ENCODE data around the gene SLC17A8.

The SLC17A8 gene

GRCh38 chr12:100371146-100371545, 14.3 kb downstream of the SLC17A8 start:
- DNase-seq (ENCODE audit: low read depth), result no peak

DNA sequence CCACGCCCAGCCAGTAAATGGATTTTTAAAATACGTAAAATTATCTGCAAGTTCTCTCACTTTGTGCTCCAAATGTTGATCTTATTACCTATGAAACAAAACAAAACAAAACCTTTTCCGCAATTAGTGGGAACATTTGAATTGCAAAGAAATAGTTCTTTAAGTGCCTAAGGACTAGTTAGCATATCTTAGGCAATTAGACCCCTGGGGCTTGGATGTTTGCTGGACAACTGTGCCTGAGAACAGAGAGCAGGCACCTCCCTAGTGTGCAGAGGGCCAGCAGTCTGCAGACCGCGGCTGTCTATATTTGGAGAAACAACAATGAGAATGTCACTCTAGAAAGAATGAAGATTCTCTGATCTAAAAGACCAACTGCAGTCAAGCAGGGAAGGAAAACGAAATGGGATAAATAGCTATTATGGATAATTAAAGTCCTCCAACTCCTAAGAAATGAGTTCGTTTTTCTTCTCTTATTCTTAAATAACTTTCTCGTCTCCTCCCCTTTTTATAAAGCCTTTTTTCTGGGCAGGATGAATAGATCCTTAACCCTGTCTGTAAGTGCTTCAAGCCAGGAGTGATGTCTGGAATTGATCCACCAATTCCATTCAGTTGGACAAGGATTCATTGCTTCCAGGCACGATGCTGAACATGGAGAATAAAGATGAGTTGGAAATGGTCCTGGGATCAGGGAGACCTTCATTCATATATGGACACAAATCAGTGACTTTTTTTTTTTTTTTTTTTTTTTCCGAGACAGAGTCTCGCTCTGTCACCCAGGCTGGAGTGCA, 16.2 kb downstream of the SLC17A8 start:
- no peak for DNase-seq (ENCODE audit: low read depth)

GRCh38 chr12:100375038-100375735, 18.3 kb downstream of the SLC17A8 start:
- DNase-seq (ENCODE audit: low read depth), result no peak

DNA sequence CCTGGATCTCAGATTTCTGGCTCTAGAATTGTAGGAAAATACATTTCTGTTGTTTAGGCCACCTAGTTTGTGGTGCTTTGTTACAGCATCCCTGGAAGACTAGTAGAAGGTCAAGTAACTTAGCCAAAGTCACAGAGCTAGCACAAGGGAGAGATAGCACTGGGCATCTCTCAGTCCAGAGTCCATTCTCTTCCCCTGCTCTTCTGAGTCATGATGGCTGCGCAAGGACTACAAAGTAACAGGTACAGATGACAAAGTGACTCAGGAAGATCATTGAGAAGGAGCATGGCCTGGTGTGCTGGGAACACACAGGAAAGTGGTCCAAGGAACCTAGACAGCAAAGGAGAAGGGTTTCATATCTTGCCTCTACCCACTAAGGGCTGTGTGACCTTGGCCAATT, 19.3 kb downstream of the SLC17A8 start:
- DNase-seq (ENCODE audit: low read depth), result no peak

- no peak for DNase-seq (ENCODE audit: low read depth)
Measured at GRCh38 chr12:100381379-100381778, 24.5 kb downstream of the SLC17A8 start.

DNA sequence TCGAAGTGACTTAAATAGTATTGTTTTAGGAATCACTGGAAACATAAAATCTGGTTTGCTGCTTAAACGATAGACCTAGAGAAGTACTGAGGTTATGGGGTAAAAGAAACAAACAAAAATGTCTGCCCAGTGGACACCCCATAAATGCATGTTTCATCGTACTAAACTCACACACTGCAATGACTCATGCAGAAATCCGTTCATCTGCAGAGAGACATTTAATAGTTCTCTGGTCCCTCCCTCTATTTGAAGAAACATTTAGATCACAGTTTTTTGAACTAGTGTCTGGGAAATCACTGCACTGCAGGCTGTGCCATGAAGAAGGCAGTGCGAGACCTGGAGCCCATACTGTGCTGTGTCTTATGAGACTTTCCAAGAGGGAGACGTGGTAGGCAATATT, 25.5 kb downstream of the SLC17A8 start:
- DNase-seq (ENCODE audit: low read depth), result no peak

- DNase-seq (ENCODE audit: low read depth), result no peak
Measured at GRCh38 chr12:100383586-100384558, 27.0 kb downstream of the SLC17A8 start.

GRCh38 chr12:100384559-100384935, 27.7 kb downstream of the SLC17A8 start:
- no peak for DNase-seq (ENCODE audit: low read depth)

DNA sequence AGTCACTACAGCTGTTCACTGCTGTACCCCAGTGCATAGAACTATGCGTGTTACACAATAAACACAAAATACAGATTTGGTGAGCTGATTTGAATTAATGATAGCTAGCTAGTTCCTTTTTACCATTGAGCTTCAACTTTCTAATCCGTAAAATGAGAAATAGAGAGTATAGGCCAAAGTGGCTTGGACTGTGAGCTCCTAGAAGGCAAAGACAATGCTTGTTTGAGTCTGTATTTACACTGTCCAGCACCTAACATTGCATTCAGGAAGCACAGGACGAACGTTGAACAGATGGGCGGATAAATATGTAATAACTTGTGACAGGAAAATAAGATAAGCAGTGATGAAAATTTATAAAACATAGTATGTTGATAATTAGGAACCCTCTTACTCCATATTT, 31.5 kb downstream of the SLC17A8 start:
- no peak for DNase-seq (ENCODE audit: low read depth)

DNA sequence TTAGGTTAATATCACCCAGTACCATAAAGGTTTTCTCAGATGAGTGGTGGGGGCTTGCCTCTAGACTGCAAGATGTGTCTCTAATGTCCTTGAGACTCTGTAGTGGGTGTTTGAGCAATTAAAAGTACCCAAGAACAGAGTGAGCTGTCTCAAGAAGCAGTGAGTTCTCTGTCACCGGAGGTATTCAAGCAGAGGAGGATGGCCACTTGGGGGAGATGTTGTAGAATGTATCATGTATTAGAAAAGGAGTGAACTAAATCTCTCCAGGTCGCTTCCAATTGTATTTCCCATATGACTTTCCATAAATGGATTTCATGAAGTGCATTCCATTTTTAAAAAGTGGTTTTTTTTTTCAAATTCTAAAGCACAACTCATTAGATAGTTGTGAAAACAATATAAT, 35.0 kb downstream of the SLC17A8 start:
- DNase-seq (ENCODE audit: low read depth), result no peak

GRCh38 chr12:100393200-100393599, 36.3 kb downstream of the SLC17A8 start:
- DNase-seq (ENCODE audit: low read depth), result no peak

- DNase-seq (ENCODE audit: low read depth), result no peak
Measured at GRCh38 chr12:100395811-100396210, 38.9 kb downstream of the SLC17A8 start.

- no peak for DNase-seq (ENCODE audit: low read depth)
Measured at GRCh38 chr12:100398307-100398706, 41.4 kb downstream of the SLC17A8 start.

DNA sequence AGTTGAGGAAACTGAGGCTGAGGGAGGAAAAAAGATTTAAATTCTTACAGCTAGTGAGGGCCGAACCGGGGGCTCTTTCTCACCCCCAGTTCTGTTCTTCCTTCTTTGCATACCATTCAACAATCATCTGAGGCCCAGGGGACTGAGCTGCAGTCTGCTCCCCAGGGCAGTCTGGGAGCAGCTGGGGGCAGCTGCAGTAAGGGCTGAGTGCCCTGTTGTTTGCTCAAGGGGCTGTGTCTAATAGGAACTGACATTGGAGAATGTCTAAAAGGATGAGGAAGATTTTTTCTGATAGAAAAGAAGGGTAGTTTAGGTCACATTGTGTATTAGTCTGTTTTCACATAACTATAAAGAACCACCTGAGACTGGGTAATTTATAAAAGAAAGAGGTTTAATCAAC, 42.2 kb downstream of the SLC17A8 start:
- DNase-seq (ENCODE audit: low read depth), result no peak

DNA sequence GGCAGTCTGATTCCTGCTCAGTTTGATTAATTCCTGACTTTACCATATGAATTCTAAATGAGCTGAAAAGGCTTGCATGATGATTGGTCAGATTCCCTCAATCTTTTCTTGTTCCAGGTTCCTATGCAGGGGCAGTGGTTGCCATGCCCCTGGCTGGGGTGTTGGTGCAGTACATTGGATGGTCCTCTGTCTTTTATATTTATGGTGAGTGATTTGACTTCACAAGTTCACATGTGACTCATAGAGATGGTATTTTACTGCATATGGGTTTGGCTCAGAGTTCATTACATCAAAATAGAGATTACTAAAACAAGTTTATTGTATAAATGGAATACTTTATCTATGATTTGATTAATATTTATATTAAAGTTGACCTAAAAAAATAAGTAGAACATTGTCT, 44.8 kb downstream of the SLC17A8 start:
- no peak for DNase-seq (ENCODE audit: low read depth)

DNA sequence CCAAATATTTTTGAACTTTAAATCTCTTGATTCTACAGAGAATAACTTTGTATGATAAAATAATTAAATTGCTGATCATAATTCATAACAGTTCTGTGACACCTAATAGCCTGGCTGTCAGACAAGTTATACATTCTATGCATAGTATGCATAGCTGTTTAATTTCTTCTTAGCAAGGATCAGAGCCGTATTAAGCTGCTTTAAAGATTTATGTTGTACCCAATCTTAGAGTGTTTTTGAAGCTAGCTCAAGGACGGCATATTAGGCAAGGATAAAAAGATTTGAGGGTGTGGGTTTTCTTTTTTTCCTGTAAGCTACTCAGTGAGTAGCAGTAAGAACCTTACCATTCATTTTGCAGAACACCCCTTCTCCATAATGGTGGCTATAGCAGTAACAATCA, 45.9 kb downstream of the SLC17A8 start:
- DNase-seq (ENCODE audit: low read depth), result no peak

DNA sequence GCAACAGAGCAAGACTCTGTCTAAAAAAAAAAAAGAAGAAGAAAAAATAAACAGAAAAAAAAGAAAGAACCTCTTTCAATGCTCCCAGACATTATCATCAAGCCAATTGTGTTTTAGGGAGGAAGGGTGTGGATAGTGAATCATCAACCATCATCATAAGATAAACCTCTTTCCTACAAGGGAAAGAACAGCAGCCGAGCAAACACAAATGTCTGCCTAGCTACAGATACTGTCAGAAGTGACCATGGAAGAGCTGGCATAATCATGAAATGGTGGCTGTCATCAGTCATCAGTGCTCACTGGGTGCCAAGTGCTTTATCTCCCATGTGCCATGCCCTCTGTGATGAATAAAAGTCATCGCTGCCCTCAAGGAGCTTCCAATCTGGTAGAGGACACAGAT, 46.6 kb downstream of the SLC17A8 start:
- no peak for DNase-seq (ENCODE audit: low read depth)

DNA sequence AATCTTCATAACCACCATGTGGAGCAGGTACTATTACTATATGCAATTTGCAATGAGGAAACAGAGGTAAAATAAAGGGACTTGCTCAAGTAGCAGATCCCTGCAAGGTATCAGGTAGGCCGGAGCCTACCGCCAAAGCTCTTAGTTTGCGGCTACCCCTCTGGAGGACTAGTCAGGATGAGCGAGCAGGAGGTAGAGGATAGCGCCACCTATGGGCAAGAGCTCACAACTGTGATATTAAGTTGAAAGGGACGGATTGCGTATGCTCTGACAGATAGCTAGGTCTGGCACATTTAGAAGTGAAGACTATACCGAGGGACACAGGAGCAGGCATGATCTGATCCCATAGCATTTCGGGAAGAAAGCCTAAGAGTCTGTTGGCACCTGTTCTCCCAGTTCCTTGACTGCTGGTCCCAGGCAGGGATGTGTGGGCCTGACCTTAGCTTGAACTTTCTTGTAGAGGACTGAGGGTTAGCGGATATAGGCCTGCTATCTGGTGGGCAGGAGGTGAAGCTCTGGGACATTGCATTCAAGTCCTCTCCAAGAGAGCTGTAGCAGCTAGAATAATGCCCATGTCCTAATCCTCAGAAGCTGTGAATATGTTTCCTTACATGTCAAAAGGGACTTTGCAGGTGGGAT, 48.0 kb downstream of the SLC17A8 start:
- no peak for DNase-seq (ENCODE audit: low read depth)

DNA sequence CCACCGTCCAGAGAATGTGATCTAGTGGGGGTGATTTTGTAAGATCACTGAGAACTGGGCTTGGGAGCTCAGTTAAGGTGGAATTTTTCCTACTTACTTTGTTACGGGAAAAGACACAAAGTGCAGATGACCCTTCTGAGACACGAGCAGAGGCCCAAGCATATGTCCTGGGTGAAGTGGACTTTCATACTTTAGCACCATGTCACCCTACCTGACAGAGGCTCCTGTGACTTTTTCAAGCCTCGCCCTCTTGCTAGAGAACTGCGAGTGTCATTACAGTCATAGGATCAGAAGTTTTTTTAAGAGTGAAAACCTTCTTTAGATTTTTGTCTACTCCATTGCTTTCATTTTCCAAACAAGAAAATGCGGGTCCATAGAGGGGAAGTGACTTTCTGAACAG, 56.1 kb downstream of the SLC17A8 start:
- DNase-seq (ENCODE audit: low read depth), result no peak

DNA sequence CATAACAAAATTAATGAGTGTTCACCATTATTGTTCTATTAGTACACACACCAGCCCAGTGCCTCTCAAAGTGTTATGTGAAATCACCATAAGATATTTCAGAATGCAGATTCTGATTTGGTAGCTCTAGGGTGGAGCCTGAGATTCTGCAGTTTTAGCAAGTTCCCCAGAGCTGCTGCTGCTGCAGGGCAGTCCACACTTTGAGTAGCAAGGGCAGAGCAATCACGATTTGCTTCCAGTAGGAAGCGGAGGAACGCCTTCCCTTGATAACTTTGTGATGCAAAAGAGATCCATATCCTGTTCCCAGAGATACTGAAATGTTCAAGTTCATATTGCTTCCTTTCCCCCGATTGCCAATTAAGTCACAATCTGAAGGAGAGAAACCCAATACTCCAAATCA, 57.9 kb downstream of the SLC17A8 start:
- no peak for DNase-seq (ENCODE audit: low read depth)

DNA sequence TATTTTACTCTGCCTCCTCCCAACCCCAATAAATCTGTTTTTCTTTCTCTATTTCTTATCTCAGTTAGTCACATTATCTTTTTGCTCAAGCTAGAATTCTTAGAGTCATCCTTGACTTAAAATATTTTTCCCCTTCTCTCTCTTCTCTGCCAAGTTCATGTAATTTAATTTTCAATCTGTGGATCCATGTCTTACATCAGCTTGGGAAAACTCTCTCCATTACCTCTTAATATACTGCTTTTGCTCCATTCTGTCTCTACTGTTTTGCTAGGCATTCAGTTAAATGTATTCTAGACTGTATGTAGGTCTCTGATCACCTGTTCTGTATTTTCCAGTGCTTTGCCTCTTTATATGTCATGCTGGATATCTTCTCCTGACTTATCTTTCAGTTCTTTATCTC, 65.8 kb downstream of the SLC17A8 start:
- DNase-seq (ENCODE audit: low read depth), result no peak

GRCh38 chr12:100426145-100426544, 69.3 kb downstream of the SLC17A8 start:
- DNase-seq (ENCODE audit: low read depth), result no peak

All from stimulated activated CD8-positive, alpha-beta memory T cell treated with anti-CD3 and anti-CD28 coated beads, Interleukin-7, amount 100 ng/mL, for 24 hours (primary cell).